GM12878 (cell line): ENCODE results near the gene KRTAP3-3. TPM values are rescaled to one million over a fixed set of nuclear protein-coding genes. Genes with fewer than 3 reads are reported as not detected.

Experiments used
- ATAC-seq: fragments of 200-7000 bp; cut with Tn5 transposase; 3 replicates; pipeline ENCODE4 v1.9.1; 2020; ENCODE audit warnings: mild to moderate bottlenecking, moderate library complexity
- BruUV-seq: library from RNA; stranded (reverse); fragments of 400-500 nt; replicated peaks from 2 replicates; lab custom pipeline; 2021; lab: Mats Ljungman, UMichigan
- CTCF ChIA-PET: fragments of 300-600 bp; sonication (Branson Sonifier 250); formaldehyde crosslinking; extraction: SDS; loops from one replicate; lab custom pipeline; 2021; ENCODE audit warnings: inconsistent platforms; lab: Yijun Ruan, JAX
- POLR2A ChIA-PET: fragments of 350-600 bp; formaldehyde crosslinking; extraction: SDS; loops from one replicate; lab custom pipeline; 2021; ENCODE audit warnings: inconsistent platforms; lab: Charles Lee
- RAD21 ChIA-PET: fragments of 300-600 bp; sonication (Branson Sonifier 250); formaldehyde crosslinking; loops from one replicate; lab custom pipeline; 2023; ENCODE audit warnings: antibody characterized with exemption; ENCODE audit not compliant: unreplicated experiment; lab: Charles Lee
- SMC1A ChIA-PET: fragments of 300-600 bp; sonication (Branson Sonifier 250); formaldehyde crosslinking; loops from one replicate; lab custom pipeline; 2023; ENCODE audit not compliant: unreplicated experiment, uncharacterized antibody; lab: Charles Lee
- DNase-seq: peaks from one replicate; pipeline ENCODE4 v3.0.0-alpha.2; 2011; ENCODE audit warnings: low read depth, low spot score
- FAIRE-seq: peaks from 3 replicates; lab custom pipeline; 2011; peaks lifted over from hg19 to GRCh38; lab: Jason Lieb, UNC
- H2AFZ ChIP-seq: 2 replicates; pipeline ENCODE4 v1.6.0; 2011; ENCODE audit warnings: low read depth, low read length, control low read depth; ENCODE audit not compliant: control insufficient read depth
- H3K27ac ChIP-seq: 2 replicates; pipeline ENCODE4 v1.5.1; 2011; ENCODE audit warnings: control low read depth; ENCODE audit not compliant: control insufficient read depth, insufficient read depth
- H3K27me3 ChIP-seq, 2 experiments: replicated peaks in 1 of 2; 2 replicates each; pipeline versions ENCODE4 v1.6.0 to v1.6.1; 2011; ENCODE audit warnings: low read length in 1 of 2; ENCODE audit not compliant: control insufficient read depth in 2 of 2, insufficient read depth in 2 of 2
- H3K36me3 ChIP-seq, 2 experiments: 2 replicates each; pipeline ENCODE4 v1.5.1; 2011; ENCODE audit warnings: low read length in 1 of 2; ENCODE audit not compliant: control insufficient read depth in 2 of 2, insufficient read depth in 2 of 2
- H3K4me1 ChIP-seq: 2 replicates; pipeline ENCODE4 v1.6.1; 2011; ENCODE audit warnings: mild to moderate bottlenecking, low read length, moderate library complexity, mixed read lengths; ENCODE audit not compliant: control insufficient read depth, insufficient read depth
- H3K4me2 ChIP-seq: 2 replicates; pipeline ENCODE4 v1.6.0; 2011; ENCODE audit warnings: control low read depth; ENCODE audit not compliant: control insufficient read depth, insufficient read depth
- H3K4me3 ChIP-seq: fragments of 200-600 bp; sonication (generic); 2 replicates; pipeline ENCODE4 v1.5.1; 2016
- H3K79me2 ChIP-seq: 2 replicates; pipeline ENCODE4 v1.6.0; 2011; ENCODE audit warnings: low read length; ENCODE audit not compliant: control insufficient read depth, insufficient read depth
- H3K9ac ChIP-seq: 2 replicates; pipeline ENCODE4 v1.8.0; 2011; ENCODE audit warnings: low read length, control low read depth, mixed read lengths; ENCODE audit not compliant: control insufficient read depth, insufficient read depth
- H3K9me3 ChIP-seq: replicated peaks from 3 replicates; pipeline ENCODE4 v1.5.1; 2011; ENCODE audit warnings: mild to moderate bottlenecking, low read length; ENCODE audit not compliant: control insufficient read depth, insufficient read depth
- H4K20me1 ChIP-seq: 2 replicates; pipeline ENCODE4 v1.6.0; 2011; ENCODE audit not compliant: control insufficient read depth, insufficient read depth
- ATF7 ChIP-seq: fragments of 450-650 bp; IDR thresholded peaks from 2 replicates; pipeline ENCODE4 v1.6.1; 2016; ENCODE audit warnings: low read depth, mild to moderate bottlenecking
- CBX5 ChIP-seq: sonication (generic); IDR thresholded peaks from 2 replicates; pipeline ENCODE4 v1.6.1; 2016; ENCODE audit warnings: low read depth, moderate library complexity, mild to moderate bottlenecking, inconsistent platforms
- CHD2 ChIP-seq: IDR thresholded peaks from 2 replicates; pipeline ENCODE4 v1.6.1; 2011; ENCODE audit warnings: low read depth, low read length, improper control_type of control experiment, borderline replicate concordance
- RUNX3 ChIP-seq: IDR thresholded peaks from 2 replicates; pipeline ENCODE4 v1.6.1; 2012; ENCODE audit warnings: low read length, inconsistent platforms
- SIN3A ChIP-seq: IDR thresholded peaks from 2 replicates; pipeline ENCODE4 v1.6.1; 2012; ENCODE audit warnings: low read depth, low read length, improper control_type of control experiment
- STAT1 ChIP-seq: fragments of 450-650 bp; conservative IDR thresholded peaks from 2 replicates; pipeline ENCODE4 v1.6.1; 2014; ENCODE audit warnings: antibody characterized with exemption, mild to moderate bottlenecking
- TBL1XR1 ChIP-seq: IDR thresholded peaks from 2 replicates; pipeline ENCODE4 v1.6.1; 2012; ENCODE audit warnings: low read depth, low read length, improper control_type of control experiment
- TCF7 ChIP-seq: IDR thresholded peaks from 2 replicates; pipeline ENCODE4 v1.6.1; 2014; ENCODE audit warnings: antibody characterized with exemption, borderline replicate concordance
- ZNF274 ChIP-seq: IDR thresholded peaks from one replicate; pipeline ENCODE4 v1.8.0; 2011; ENCODE audit not compliant: insufficient read length, insufficient read depth
- WGBS: methylation state at CpG from one replicate; pipeline ENCODE4 v1.1.6; 2016; ENCODE audit warnings: low lambda C conversion rate; ENCODE audit not compliant: insufficient replicate concordance, insufficient coverage; ENCODE audit errors: missing lambda C conversion rate; 5-methylcytosine and 5-hydroxymethylcytosine counted together
- in situ Hi-C: fragments of 300-500 bp; cut with MboI; formaldehyde crosslinking; loops from 9 replicates; pipeline ENCODE4 v1.14.3; 2018; ENCODE audit warnings: mixed read lengths
- intact Hi-C: fragments of 100-400 bp; cut with micrococcal nuclease; formaldehyde crosslinking; loops from one replicate; pipeline ENCODE4 v1.14.2; 2022; ENCODE audit not compliant: unreplicated experiment
- polyA plus RNA-seq, 11 experiments: library from polyadenylated mRNA; depleted of rRNA in 4 of 11; unstranded in 6 of 11; stranded (reverse) in 5 of 11; fragments of >200 nt; fragmentation: Nextera tagmentation in 4 of 11; fragmentation: Illumina TruSeq in 1 of 11; extraction: Ambion mirVana in 4 of 11; extraction: Trizol in 1 of 11; gene quantifications; 1 replicate in 1 of 11; 2 replicates in 10 of 11; pipeline versions ENCODE4 v1.2.1 to v1.2.3, GENCODE V29; 2011 to 2016; ENCODE audit warnings: inconsistent platforms in 2 of 11, missing spikeins in 2 of 11, low read depth in 1 of 11
- total RNA-seq, 4 experiments: library from RNA; depleted of rRNA in 3 of 4; stranded (reverse); fragments of >200 nt in 3 of 4; fragmentation: Illumina TruSeq in 1 of 4; extraction: Trizol in 1 of 4; gene quantifications; 2 replicates each; pipeline versions ENCODE4 v1.2.1 to v1.2.3, GENCODE V29; 2013 to 2021
- TF ChIP-seq, protein P1 (sequence below): fragments of 450-650 bp; IDR thresholded peaks from 2 replicates; pipeline ENCODE4 v1.6.1; 2017; ENCODE audit warnings: low read depth, mild to moderate bottlenecking, moderate library complexity
- TF ChIP-seq, protein P2 (sequence below): IDR thresholded peaks from 2 replicates; pipeline ENCODE4 v1.6.1; 2012; ENCODE audit warnings: low read depth, low read length, improper control_type of control experiment
- TF ChIP-seq, protein P3 (sequence below): fragments of 450-650 bp; conservative IDR thresholded peaks from 2 replicates; pipeline ENCODE4 v1.6.1; 2017; ENCODE audit warnings: mild to moderate bottlenecking, moderate library complexity
- TF ChIP-seq, protein P4 (sequence below): fragments of 150-350 bp; IDR thresholded peaks from 2 replicates; pipeline ENCODE4 v1.6.1; 2014; ENCODE audit warnings: mild to moderate bottlenecking, low read depth, low read length
- TF ChIP-seq, protein P5 (sequence below): IDR thresholded peaks from 2 replicates; pipeline ENCODE4 v1.6.1; 2012; ENCODE audit warnings: mild to moderate bottlenecking, low read depth, low read length

The KRTAP3-3 gene
- total and polyA plus RNA-seq, 10 of the 15 experiments (the other 5 are each of a cell fraction or from before 2014, with no cell fraction given) = not detected

DNA sequence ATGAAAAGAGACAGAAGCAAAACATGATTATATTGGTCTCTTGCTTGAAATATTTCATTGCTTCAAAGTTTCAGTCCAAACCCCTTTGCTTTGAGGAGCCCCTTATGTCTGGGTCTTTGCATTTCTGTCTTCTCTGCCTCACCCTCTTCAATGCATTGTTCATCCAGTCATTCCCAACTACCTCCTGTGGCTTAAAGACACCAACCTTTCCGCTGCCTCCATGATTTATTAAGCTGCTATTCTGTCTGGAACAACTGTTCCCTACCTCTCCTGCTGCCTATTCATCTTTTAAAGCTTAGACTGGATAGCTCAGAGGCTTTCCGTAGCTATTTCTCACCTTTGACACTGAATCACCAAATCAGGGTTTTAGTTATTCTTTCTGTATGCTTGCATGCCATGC is 3.4 kb upstream of the KRTAP3-3 start (continued):
- TF ChIP-seq, protein P1, sequence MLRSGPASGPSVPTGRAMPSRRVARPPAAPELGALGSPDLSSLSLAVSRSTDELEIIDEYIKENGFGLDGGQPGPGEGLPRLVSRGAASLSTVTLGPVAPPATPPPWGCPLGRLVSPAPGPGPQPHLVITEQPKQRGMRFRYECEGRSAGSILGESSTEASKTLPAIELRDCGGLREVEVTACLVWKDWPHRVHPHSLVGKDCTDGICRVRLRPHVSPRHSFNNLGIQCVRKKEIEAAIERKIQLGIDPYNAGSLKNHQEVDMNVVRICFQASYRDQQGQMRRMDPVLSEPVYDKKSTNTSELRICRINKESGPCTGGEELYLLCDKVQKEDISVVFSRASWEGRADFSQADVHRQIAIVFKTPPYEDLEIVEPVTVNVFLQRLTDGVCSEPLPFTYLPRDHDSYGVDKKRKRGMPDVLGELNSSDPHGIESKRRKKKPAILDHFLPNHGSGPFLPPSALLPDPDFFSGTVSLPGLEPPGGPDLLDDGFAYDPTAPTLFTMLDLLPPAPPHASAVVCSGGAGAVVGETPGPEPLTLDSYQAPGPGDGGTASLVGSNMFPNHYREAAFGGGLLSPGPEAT = no peak
- TF ChIP-seq, protein P2, sequence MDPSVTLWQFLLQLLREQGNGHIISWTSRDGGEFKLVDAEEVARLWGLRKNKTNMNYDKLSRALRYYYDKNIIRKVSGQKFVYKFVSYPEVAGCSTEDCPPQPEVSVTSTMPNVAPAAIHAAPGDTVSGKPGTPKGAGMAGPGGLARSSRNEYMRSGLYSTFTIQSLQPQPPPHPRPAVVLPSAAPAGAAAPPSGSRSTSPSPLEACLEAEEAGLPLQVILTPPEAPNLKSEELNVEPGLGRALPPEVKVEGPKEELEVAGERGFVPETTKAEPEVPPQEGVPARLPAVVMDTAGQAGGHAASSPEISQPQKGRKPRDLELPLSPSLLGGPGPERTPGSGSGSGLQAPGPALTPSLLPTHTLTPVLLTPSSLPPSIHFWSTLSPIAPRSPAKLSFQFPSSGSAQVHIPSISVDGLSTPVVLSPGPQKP = no peak
- no peak for TF ChIP-seq TCF7
- TF ChIP-seq RUNX3 = no peak
- no peak for TF ChIP-seq TBL1XR1

DNA sequence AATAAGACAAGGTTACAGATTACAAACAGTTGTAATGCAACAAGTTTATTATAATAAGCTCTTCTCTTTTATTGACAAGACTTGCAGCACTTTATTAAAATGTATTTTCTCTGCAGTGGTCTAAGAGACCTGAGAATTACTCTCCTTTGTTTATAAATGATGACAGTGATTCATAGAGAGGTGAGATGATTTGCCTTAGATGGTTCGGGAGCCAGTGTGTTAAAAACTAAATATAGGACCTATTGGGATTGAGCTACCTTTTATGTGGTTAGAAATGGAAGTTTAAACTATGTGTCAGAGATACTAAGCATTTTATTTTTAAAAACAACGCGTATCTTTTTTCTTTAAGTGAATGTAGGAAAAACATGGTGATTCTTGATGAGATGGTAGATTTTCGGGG is 2.9 kb upstream of the KRTAP3-3 start:
- ChIA-PET POLR2A (no interaction called here), RAD21 (no interaction called here), CTCF (no interaction called here), SMC1A (interaction anchor here (1.2 kb wide), 1 partner anchor 32 kb away, joined by 3 read pairs; no protein-coding TSS in a partner anchor)
- in situ Hi-C loops = no loop called here
- no peak for ATAC-seq
- 58% methylated on average over 4 of the region's 4 CpGs for WGBS
- no peaks in the 10 kb centered on the region for H3K4me1 ChIP-seq
- H3K9me3 ChIP-seq = no peaks in the 10 kb centered on the region
- intact Hi-C loops = no loop called here
- H3K27me3 ChIP-seq = peaks cover 0 to 8% of the 10 kb centered on the region in 2 experiments; a peak in 1 of 4 replicates
- no peaks in the 10 kb centered on the region for H3K79me2 ChIP-seq
- no peaks in the 10 kb centered on the region for H3K36me3 ChIP-seq
- no peak overlapping the region for H3K9ac ChIP-seq
- no TSS peak for BruUV-seq
- H4K20me1 ChIP-seq = no peaks in the 10 kb centered on the region
- no peak overlapping the region for H3K27ac ChIP-seq
- no peak overlapping the region for H2AFZ ChIP-seq
- FAIRE-seq = peak; percentile 23
- H3K4me3 ChIP-seq = no peak overlapping the region
- DNase-seq = no peak
- H3K4me2 ChIP-seq = no peak overlapping the region
- no peak for TF ChIP-seq CBX5
- no peak for TF ChIP-seq ZNF274
- TF ChIP-seq, protein P3, sequence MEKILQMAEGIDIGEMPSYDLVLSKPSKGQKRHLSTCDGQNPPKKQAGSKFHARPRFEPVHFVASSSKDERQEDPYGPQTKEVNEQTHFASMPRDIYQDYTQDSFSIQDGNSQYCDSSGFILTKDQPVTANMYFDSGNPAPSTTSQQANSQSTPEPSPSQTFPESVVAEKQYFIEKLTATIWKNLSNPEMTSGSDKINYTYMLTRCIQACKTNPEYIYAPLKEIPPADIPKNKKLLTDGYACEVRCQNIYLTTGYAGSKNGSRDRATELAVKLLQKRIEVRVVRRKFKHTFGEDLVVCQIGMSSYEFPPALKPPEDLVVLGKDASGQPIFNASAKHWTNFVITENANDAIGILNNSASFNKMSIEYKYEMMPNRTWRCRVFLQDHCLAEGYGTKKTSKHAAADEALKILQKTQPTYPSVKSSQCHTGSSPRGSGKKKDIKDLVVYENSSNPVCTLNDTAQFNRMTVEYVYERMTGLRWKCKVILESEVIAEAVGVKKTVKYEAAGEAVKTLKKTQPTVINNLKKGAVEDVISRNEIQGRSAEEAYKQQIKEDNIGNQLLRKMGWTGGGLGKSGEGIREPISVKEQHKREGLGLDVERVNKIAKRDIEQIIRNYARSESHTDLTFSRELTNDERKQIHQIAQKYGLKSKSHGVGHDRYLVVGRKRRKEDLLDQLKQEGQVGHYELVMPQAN = no peak
- no peak for TF ChIP-seq ATF7
- TF ChIP-seq, protein P4, sequence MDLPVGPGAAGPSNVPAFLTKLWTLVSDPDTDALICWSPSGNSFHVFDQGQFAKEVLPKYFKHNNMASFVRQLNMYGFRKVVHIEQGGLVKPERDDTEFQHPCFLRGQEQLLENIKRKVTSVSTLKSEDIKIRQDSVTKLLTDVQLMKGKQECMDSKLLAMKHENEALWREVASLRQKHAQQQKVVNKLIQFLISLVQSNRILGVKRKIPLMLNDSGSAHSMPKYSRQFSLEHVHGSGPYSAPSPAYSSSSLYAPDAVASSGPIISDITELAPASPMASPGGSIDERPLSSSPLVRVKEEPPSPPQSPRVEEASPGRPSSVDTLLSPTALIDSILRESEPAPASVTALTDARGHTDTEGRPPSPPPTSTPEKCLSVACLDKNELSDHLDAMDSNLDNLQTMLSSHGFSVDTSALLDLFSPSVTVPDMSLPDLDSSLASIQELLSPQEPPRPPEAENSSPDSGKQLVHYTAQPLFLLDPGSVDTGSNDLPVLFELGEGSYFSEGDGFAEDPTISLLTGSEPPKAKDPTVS = no peak
- TF ChIP-seq CHD2 = no peak
- TF ChIP-seq, protein P5, sequence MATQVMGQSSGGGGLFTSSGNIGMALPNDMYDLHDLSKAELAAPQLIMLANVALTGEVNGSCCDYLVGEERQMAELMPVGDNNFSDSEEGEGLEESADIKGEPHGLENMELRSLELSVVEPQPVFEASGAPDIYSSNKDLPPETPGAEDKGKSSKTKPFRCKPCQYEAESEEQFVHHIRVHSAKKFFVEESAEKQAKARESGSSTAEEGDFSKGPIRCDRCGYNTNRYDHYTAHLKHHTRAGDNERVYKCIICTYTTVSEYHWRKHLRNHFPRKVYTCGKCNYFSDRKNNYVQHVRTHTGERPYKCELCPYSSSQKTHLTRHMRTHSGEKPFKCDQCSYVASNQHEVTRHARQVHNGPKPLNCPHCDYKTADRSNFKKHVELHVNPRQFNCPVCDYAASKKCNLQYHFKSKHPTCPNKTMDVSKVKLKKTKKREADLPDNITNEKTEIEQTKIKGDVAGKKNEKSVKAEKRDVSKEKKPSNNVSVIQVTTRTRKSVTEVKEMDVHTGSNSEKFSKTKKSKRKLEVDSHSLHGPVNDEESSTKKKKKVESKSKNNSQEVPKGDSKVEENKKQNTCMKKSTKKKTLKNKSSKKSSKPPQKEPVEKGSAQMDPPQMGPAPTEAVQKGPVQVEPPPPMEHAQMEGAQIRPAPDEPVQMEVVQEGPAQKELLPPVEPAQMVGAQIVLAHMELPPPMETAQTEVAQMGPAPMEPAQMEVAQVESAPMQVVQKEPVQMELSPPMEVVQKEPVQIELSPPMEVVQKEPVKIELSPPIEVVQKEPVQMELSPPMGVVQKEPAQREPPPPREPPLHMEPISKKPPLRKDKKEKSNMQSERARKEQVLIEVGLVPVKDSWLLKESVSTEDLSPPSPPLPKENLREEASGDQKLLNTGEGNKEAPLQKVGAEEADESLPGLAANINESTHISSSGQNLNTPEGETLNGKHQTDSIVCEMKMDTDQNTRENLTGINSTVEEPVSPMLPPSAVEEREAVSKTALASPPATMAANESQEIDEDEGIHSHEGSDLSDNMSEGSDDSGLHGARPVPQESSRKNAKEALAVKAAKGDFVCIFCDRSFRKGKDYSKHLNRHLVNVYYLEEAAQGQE = no peak
- TF ChIP-seq STAT1 = no peak
- TF ChIP-seq SIN3A = no peak
